GM10248 (cell line): ENCODE data around the gene PIP5K1C.

Experiments used
- CTCF ChIA-PET: fragments of 300-600 bp; sonication (Branson Sonifier 250); formaldehyde crosslinking; extraction: SDS; loops from one replicate; lab custom pipeline; 2021; ENCODE audit warnings: antibody characterized with exemption; lab: Yijun Ruan, JAX
- POLR2A ChIA-PET: fragments of 350-650 bp; sonication (Branson Sonifier 250); formaldehyde crosslinking; extraction: SDS; loops from one replicate; lab custom pipeline; 2020; ENCODE audit warnings: antibody characterized with exemption; lab: Yijun Ruan, JAX
- DNase-seq: peaks from one replicate; pipeline ENCODE4 v3.0.0; 2012; ENCODE audit errors: extremely low spot score
- TF ChIP-seq, protein P1 (sequence below): IDR thresholded peaks from 2 replicates; pipeline ENCODE4 v1.5.1; 2012; ENCODE audit warnings: mild to moderate bottlenecking, low read depth; ENCODE audit errors: extremely low read depth, missing control alignments, control extremely low read depth

PIP5K1C gene

DNA sequence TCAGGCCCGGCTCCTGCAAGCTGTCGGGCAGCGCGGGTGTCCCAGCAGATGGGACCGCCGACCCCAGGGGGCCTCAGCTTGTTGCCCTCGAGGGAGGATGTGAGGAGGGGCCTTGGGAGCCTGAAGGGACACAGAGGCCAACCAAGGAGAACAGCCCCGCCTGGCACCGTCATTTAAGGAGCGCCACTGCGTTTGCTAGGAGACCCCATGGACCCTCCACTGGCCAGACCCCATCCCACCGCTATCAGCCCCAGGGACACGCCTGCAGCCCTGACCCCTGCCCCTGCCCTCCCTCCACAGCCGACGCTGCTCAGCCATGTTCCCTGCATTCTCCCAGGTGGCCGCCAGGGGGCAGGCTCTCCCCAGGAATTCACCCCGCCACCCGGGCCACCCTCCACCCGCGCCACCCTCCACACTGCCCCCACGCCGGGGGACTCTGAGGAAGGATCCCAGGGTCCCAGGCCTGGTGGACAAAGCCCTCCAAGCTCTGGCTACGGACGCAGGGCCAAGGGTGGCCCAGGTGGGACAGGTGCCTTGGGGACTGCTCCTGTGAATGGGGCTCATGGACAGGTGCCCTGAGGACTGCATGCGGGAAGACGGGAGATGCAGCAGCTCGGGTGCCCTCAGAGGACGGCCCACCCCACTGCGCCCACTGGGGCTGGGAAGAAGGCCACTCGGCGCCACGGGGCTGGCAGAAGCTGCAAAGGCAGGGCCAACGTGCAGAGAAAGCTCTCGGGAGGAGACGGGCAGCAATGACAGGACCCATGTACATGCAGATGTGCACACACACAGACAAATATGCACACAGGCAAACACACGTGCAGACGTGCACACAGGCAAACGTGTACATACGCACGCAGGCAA is 34.4 kb downstream of the PIP5K1C start:
- POLR2A ChIA-PET: no interaction called here
- CTCF ChIA-PET: interaction anchor here (0.6 to 11.2 kb wide), 17 partner anchors 8 to 121 kb away, joined by 3 to 148 read pairs (median 5); partner anchors contain the start of genes APBA3, PIP5K1C and TJP3
- TF ChIP-seq, protein P1, sequence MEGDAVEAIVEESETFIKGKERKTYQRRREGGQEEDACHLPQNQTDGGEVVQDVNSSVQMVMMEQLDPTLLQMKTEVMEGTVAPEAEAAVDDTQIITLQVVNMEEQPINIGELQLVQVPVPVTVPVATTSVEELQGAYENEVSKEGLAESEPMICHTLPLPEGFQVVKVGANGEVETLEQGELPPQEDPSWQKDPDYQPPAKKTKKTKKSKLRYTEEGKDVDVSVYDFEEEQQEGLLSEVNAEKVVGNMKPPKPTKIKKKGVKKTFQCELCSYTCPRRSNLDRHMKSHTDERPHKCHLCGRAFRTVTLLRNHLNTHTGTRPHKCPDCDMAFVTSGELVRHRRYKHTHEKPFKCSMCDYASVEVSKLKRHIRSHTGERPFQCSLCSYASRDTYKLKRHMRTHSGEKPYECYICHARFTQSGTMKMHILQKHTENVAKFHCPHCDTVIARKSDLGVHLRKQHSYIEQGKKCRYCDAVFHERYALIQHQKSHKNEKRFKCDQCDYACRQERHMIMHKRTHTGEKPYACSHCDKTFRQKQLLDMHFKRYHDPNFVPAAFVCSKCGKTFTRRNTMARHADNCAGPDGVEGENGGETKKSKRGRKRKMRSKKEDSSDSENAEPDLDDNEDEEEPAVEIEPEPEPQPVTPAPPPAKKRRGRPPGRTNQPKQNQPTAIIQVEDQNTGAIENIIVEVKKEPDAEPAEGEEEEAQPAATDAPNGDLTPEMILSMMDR: peak; percentile 91
- DNase-seq: peak; percentile 88

DNA sequence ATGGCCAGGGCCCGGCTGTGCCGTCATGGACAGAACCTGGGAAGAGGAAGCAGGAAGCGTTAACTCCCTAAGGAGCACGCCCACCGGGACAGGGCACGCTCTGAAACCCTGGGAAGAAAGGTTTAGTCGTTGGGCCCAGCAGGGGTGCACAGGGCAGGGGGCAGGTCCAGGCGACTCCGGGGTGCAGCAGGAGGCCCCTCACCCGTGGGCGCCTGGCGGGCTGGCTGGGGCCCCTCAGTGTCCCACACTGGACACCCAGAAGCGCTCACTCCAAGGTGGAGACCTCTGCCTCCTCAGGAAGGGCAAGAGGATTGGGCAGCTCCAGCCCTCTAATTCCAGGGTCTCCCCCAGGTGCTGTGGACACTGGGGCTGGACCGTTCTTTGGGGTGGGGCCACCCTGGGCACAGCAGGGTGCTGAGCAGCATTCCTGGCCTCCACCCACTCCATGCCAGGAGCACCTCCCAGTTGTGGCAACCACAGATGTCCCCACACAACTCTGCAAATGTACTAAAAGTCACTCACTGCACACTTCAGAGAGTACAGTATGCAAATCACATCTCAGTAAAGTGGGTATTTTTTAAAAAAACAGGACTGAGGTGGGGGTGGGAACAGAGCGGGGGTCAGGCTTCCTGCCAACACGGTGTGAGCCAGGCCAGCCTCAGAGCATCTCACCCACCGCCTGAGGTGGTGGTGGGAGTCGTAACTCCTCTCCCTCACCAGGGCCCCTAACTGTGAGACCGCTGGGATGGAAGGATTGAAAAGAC is 35.2 kb downstream of the PIP5K1C start:
- CTCF ChIA-PET: interaction anchor here (0.6 to 11.2 kb wide), 7 partner anchors 9 to 59 kb away, joined by 3 to 148 read pairs (median 10); partner anchors contain the start of genes PIP5K1C and TJP3
- DNase-seq: no peak
- TF ChIP-seq, protein P1: no peak
- POLR2A ChIA-PET: no interaction called here

DNA sequence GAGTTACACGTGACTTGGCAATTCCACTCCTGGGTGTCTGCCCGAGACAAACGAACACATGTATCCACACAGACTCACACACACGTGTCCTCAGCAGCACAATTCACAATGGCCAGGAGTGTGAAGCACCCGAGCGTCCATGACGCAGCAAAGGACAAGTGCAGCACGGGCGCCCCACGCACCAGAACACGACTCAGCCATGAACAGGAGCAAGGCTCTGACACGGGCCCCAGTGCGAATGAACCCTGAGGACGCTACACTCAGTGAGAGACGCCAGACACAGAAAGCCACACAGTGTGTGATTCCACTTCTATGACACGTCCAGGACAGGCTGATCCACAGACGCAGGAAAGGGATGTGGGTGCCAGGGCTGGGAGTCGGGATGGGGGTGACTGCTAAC is 36.4 kb downstream of the PIP5K1C start:
- no peak for DNase-seq
- TF ChIP-seq, protein P1: no peak
- ChIA-PET POLR2A (no interaction called here), CTCF (interaction anchor here (11.2 kb wide), 1 partner anchor 39 kb away, joined by 148 read pairs; the partner anchor contains the start of genes PIP5K1C and TJP3)

DNA sequence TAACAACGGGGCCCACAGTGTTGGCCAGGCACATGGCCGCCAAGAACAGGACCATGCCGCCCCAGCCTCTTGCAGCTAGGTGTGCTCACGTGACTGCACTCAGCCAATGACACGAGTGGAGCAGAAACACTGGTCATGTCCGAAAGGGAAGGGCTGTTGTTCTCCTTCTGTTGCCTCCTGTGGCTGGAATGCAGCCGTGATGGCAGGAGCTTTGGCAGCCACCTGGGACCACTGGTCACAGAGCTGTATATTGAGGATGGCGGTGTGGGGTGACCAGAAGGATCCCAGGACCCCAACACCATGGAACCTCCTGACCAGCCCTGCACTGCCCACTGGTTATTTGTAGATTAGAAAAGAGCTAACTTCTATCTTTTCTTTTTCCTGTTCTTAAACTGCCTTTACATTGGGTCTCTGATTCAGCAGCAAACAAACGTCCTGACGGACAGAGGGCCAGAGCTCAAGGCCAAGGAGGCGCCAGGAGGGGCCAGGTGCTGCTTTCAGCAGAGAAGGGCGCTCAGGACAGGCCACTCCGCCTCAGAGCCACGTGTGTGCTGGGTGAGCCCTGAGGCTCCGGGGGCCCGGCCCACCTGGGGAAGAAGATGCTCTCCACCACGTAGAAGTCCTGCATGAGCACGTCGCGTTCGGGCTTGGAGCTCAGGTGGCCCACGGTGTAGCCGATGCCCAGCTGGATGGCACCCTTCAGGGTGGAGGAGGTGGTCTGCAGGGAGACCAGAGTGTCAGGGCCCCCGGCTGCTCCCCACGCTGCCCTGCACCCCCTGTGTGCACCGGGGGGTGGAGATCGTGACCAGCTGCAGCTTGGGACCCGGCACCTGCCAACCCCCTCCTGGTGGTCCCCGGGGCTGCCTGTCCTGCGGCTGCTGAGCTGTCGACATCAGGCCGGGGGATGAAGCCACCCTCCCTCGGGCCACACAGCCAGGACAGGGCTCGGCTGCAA is 38.7 kb downstream of the PIP5K1C start:
- POLR2A ChIA-PET: no interaction called here
- DNase-seq: no peak
- CTCF ChIA-PET: interaction anchor here (0.7 to 2.3 kb wide), 8 partner anchors 10 to 357 kb away, joined by 3 to 10 read pairs (median 4); no protein-coding TSS in a partner anchor
- TF ChIP-seq, protein P1: no peak

DNA sequence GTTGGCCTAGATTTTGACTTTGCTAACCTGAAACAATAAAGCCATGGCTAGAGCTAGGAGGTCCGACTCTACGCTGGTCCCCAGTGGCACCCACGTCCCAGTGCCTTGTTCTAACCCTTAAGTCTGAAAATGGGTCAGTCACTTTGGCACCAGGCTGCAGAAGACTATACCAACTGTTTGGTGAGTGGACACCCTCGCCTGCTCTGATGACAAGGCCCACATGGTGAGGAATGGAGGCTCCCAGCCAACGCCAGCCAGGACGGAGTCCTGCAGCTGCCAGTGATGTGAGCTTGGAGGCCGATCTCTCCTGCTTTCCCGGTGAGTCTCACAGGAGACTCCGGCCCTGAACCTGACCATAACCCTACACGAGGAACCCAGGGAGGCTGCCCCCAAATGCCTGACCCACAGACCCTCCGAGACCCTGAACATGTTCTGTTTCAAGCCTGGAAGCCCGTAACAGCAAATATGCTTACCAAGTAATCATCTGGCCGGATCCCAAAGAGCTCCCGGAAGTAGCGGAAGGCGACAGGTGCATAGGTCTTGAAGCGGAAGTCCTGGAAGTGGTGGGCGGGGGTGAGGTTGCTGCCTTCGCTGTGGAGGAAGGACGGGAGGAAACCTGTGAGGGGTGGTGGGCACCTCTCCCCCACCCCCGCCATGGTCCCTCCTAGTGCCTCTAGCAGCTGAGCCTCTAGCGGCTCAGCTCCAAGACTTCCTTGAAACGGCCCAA is 39.6 kb downstream of the PIP5K1C start:
- no peak for DNase-seq
- TF ChIP-seq, protein P1: no peak
- POLR2A ChIA-PET: no interaction called here
- CTCF ChIA-PET: interaction anchor here (1.1 to 2.3 kb wide), 5 partner anchors 32 to 59 kb away, joined by 3 to 10 read pairs (median 7); partner anchors contain the start of gene PIP5K1C
